SU-DHL-6 (cell line): Measurements from ENCODE around the gene CHST4.

Experiments
- H2AFZ ChIP-seq: fragments of 200-600 bp; sonication (generic); 2 replicates; pipeline ENCODE4 v1.6.1; 2014; ENCODE audit warnings: low read depth, mild to moderate bottlenecking, moderate library complexity, mixed read lengths, antibody characterized with exemption, low read length; ENCODE audit not compliant: severe bottlenecking
- H3F3A ChIP-seq: fragments of 200-600 bp; shearing (Covaris generic); 2 replicates; pipeline ENCODE4 v1.6.0; 2016; ENCODE audit warnings: antibody characterized with exemption, mild to moderate bottlenecking; ENCODE audit not compliant: insufficient read depth
- H3K27ac ChIP-seq: fragments of 200-600 bp; sonication (generic); 2 replicates; pipeline ENCODE4 v1.5.1; 2016; ENCODE audit warnings: low read depth, mild to moderate bottlenecking, low read length, moderate library complexity, mixed read lengths
- H3K27me3 ChIP-seq: fragments of 200-600 bp; sonication (generic), shearing (Covaris generic); 2 replicates; pipeline ENCODE4 v1.6.0; 2014; ENCODE audit warnings: mild to moderate bottlenecking, low read length
- H3K36me3 ChIP-seq: fragments of 200-600 bp; sonication (generic); 2 replicates; pipeline ENCODE4 v1.6.1; 2014; ENCODE audit warnings: mild to moderate bottlenecking, low read length, mixed read lengths
- H3K4me2 ChIP-seq: fragments of 300-600, 200-600 bp; shearing (Covaris generic), sonication (generic); 2 replicates; pipeline ENCODE4 v1.6.0; 2014; ENCODE audit warnings: low read length, low read depth, mild to moderate bottlenecking; ENCODE audit not compliant: poor library complexity, severe bottlenecking
- H3K4me3 ChIP-seq: fragments of 200-600 bp; sonication (generic); 2 replicates; pipeline ENCODE4 v1.5.1; 2014; ENCODE audit warnings: antibody characterized with exemption, low read length, mild to moderate bottlenecking, mixed read lengths; ENCODE audit not compliant: insufficient read depth, poor library complexity, severe bottlenecking
- H3K79me2 ChIP-seq: fragments of 200-600 bp; sonication (generic); 2 replicates; pipeline ENCODE4 v1.6.1; 2014; ENCODE audit warnings: mild to moderate bottlenecking, low read length, moderate library complexity; ENCODE audit not compliant: insufficient read depth
- H3K9ac ChIP-seq: fragments of 200-600 bp; sonication (generic); 2 replicates; pipeline ENCODE4 v1.7.0; 2014; ENCODE audit warnings: mild to moderate bottlenecking, low read length
- H3K9me2 ChIP-seq: fragments of 200-600 bp; sonication (generic); replicated peaks from 2 replicates; pipeline ENCODE4 v1.6.1; 2014; ENCODE audit warnings: low read length; ENCODE audit not compliant: insufficient read depth
- H3K9me3 ChIP-seq: fragments of 200-600 bp; sonication (generic); 2 replicates; pipeline ENCODE4 v1.6.1; 2014; ENCODE audit warnings: low read length, mixed read lengths; ENCODE audit not compliant: insufficient read depth
- H4K20me1 ChIP-seq: fragments of 200-600 bp; sonication (generic); 2 replicates; pipeline ENCODE4 v1.6.1; 2014; ENCODE audit warnings: low read depth, mild to moderate bottlenecking, antibody characterized with exemption, low read length, moderate library complexity, mixed read lengths
- EZH2phosphoT487 ChIP-seq: fragments of 200-600 bp; sonication (generic), shearing (Covaris generic); conservative IDR thresholded peaks from 2 replicates; pipeline ENCODE4 v1.6.1; 2018; ENCODE audit warnings: mild to moderate bottlenecking, antibody characterized with exemption, low read length, moderate library complexity, mixed read lengths
- TF ChIP-seq, protein P1 (sequence below): fragments of 200-600 bp; sonication (generic); IDR thresholded peaks from one replicate; pipeline ENCODE4 v1.5.1; 2017; ENCODE audit warnings: antibody characterized with exemption, mild to moderate bottlenecking, low read length, moderate library complexity; ENCODE audit not compliant: insufficient read depth, poor library complexity, severe bottlenecking

CHST4 gene

DNA sequence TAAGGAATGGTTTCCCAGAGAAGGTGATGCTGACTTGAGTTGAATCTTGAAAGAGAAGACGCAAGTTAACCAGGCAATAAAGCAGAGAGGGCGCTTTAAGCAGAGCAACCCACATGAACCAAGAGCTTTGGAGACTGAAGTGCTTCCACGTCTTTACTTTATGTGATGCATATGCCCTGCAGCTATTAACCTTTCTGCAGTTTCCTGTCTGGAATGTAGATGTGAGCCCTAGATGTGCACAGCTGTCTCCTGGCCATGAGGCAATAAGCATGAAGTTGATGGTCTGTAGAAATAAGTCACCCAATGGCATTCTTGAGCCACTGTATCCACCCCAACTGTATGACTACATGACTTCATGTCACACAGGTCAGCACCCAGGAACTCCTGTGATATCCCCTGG, 5.7 kb upstream of the CHST4 start:
- Histone ChIP-seq H2AFZ (no peak overlapping the region), H3K9ac (no peak overlapping the region), H4K20me1 (no peaks in the 10 kb centered on the region), H3K27ac (no peak overlapping the region), H3F3A (no peaks in the 10 kb centered on the region), H3K4me3 (no peak overlapping the region), H3K79me2 (no peaks in the 10 kb centered on the region), H3K9me3 (no peaks in the 10 kb centered on the region), H3K9me2 (no peaks in the 10 kb centered on the region), H3K36me3 (no peaks in the 10 kb centered on the region), H3K4me2 (no peak overlapping the region), H3K27me3 (no peaks in the 10 kb centered on the region)
- TF ChIP-seq, protein P1, sequence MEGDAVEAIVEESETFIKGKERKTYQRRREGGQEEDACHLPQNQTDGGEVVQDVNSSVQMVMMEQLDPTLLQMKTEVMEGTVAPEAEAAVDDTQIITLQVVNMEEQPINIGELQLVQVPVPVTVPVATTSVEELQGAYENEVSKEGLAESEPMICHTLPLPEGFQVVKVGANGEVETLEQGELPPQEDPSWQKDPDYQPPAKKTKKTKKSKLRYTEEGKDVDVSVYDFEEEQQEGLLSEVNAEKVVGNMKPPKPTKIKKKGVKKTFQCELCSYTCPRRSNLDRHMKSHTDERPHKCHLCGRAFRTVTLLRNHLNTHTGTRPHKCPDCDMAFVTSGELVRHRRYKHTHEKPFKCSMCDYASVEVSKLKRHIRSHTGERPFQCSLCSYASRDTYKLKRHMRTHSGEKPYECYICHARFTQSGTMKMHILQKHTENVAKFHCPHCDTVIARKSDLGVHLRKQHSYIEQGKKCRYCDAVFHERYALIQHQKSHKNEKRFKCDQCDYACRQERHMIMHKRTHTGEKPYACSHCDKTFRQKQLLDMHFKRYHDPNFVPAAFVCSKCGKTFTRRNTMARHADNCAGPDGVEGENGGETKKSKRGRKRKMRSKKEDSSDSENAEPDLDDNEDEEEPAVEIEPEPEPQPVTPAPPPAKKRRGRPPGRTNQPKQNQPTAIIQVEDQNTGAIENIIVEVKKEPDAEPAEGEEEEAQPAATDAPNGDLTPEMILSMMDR, result no peak

DNA sequence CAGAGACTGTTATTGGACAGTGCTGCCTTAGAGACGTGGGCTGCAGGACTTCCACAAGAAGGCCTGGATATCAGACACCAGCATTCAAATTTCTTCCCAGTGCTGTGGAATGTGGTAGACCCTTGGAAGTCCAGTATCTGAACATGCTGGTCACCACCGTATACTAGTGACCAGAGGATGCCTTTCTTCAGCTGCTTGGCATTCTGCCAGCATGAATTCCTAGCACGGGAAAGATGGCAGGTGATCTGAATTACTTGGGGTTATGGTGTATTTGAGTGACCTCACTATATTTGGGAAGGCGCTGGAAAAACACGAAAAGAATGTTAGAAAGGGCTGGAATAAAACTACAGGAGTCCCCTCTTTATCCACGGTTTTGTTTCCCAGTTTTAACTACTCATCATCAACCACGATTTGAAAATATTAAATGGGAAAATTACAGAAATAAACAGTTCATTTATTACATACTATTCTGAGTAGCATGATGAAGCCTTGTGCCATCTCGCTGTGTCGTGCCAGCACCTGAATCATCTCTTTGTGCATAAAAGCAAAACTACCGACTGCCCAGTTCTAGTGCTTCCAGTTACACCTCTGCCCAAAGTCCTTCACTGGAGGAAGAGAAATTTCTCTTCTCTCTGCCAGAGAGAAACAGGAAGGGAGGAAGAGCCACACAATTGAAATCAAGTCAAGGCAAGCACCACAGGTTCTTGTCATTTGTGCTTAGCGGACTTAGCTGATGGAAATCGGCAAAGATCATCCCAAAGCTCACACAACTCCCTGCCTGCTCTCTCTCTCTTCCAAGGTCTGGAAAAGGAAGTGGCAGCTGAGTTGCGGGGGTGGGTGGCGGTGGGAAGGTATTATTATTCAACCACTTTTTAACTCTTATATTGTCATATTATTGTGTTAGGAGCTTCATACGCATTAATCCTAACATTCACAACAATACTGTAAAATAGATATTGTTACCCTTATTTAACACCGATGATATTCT, 1.4 kb upstream of the CHST4 start:
- Histone ChIP-seq H3K4me3 (no peak overlapping the region), H3K9ac (no peak overlapping the region), H3K9me3 (no peaks in the 10 kb centered on the region), H3K36me3 (no peaks in the 10 kb centered on the region), H4K20me1 (no peaks in the 10 kb centered on the region), H3K9me2 (no peaks in the 10 kb centered on the region), H3K4me2 (no peak overlapping the region), H3K79me2 (no peaks in the 10 kb centered on the region), H3K27me3 (no peaks in the 10 kb centered on the region), H2AFZ (no peak overlapping the region), H3K27ac (no peak overlapping the region), H3F3A (no peaks in the 10 kb centered on the region)
- TF ChIP-seq, protein P1, result no peak
- no peak for TF ChIP-seq EZH2phosphoT487

DNA sequence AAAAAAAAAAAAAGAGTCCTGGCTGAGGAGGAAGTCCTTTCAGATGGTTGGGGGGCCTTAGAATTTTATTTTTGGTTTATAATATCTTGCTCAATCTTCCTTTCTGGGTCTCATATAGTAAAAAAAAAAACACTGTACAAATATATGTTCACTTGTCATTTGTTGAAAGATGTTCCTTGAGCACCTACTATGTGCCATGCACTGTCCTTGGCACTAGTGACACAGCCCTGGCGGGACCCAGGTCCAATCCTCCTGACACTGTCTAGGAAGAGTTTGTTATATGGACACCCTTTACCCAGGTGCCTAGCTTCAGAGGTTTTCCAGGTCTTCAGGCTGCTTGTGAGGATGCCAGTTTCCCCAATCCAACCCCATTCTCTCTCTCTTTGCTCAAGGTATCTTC, 2.0 kb downstream of the CHST4 start:
- Histone ChIP-seq H3F3A (no peaks in the 10 kb centered on the region), H2AFZ (no peak overlapping the region), H3K9me3 (no peaks in the 10 kb centered on the region), H3K4me3 (no peak overlapping the region), H3K9me2 (no peaks in the 10 kb centered on the region), H3K9ac (no peak overlapping the region), H3K27me3 (no peaks in the 10 kb centered on the region), H3K36me3 (no peaks in the 10 kb centered on the region), H3K79me2 (no peaks in the 10 kb centered on the region), H3K4me2 (no peak overlapping the region), H3K27ac (no peak overlapping the region), H4K20me1 (no peaks in the 10 kb centered on the region)
- TF ChIP-seq, protein P1, result no peak
- no peak for TF ChIP-seq EZH2phosphoT487
